Neuronal stem cell (in vitro differentiated cells): ENCODE measurements around the gene IQCM.

Experiments
- DNase-seq: peaks from one replicate; pipeline ENCODE4 v3.0.0-alpha.2; 2013; ENCODE audit warnings: low spot score
- H2AFZ ChIP-seq: one replicate; pipeline ENCODE4 v1.6.1; 2013; ENCODE audit warnings: mild to moderate bottlenecking, low read length, inconsistent platforms
- H2AK5ac ChIP-seq: 2 replicates; pipeline ENCODE4 v1.6.1; 2013; ENCODE audit warnings: low read depth, mild to moderate bottlenecking, inconsistent platforms, low read length, moderate library complexity, mixed read lengths
- H2BK120ac ChIP-seq: 2 replicates; pipeline ENCODE4 v1.6.1; 2013; ENCODE audit warnings: low read depth, mild to moderate bottlenecking, inconsistent platforms, low read length, moderate library complexity, mixed read lengths
- H2BK12ac ChIP-seq: one replicate; pipeline ENCODE4 v1.6.1; 2013; ENCODE audit warnings: low read length, inconsistent platforms
- H2BK15ac ChIP-seq: 2 replicates; pipeline ENCODE4 v1.6.1; 2013; ENCODE audit warnings: mild to moderate bottlenecking, low read length, inconsistent platforms, mixed read lengths
- H2BK5ac ChIP-seq: one replicate; pipeline ENCODE4 v1.6.1; 2013; ENCODE audit warnings: inconsistent platforms, mild to moderate bottlenecking, low read length, moderate library complexity
- H3K14ac ChIP-seq: one replicate; pipeline ENCODE4 v1.6.1; 2013; ENCODE audit warnings: low read length, inconsistent platforms
- H3K18ac ChIP-seq: 2 replicates; pipeline ENCODE4 v1.6.1; 2013; ENCODE audit warnings: low read length, inconsistent platforms
- H3K23ac ChIP-seq: 2 replicates; pipeline ENCODE4 v1.6.1; 2013; ENCODE audit warnings: low read depth, mild to moderate bottlenecking, mixed read lengths, low read length, inconsistent platforms; ENCODE audit not compliant: poor library complexity
- H3K27ac ChIP-seq: replicated peaks from 3 replicates; pipeline ENCODE4 v1.5.1; 2013; ENCODE audit warnings: low read length, inconsistent platforms
- H3K27me3 ChIP-seq, 3 experiments: 2 replicates each; pipeline ENCODE4 v1.6.1; 2013; ENCODE audit warnings: low read length in 3 of 3, mild to moderate bottlenecking in 2 of 3, inconsistent platforms in 1 of 3, low read depth in 1 of 3, mixed read lengths in 1 of 3, moderate library complexity in 1 of 3; ENCODE audit not compliant: control insufficient read depth in 3 of 3, insufficient read depth in 3 of 3
- H3K36me3 ChIP-seq, 2 donors: replicated peaks in 1 of 2; 2 replicates each; pipeline ENCODE4 v1.6.1; 2013; ENCODE audit warnings: low read length in 2 of 2; ENCODE audit not compliant: control insufficient read depth in 2 of 2, insufficient read depth in 2 of 2
- H3K4ac ChIP-seq: 2 replicates; pipeline ENCODE4 v1.6.1; 2013; ENCODE audit warnings: inconsistent platforms, mild to moderate bottlenecking, low read length, moderate library complexity
- H3K4me1 ChIP-seq, 2 donors: 1 replicate in 1 of 2; 2 replicates in 1 of 2; pipeline ENCODE4 v1.6.1; 2013; ENCODE audit warnings: low read length in 2 of 2, low read depth in 1 of 2; ENCODE audit not compliant: control insufficient read depth in 2 of 2, insufficient read depth in 1 of 2
- H3K4me2 ChIP-seq: one replicate; pipeline ENCODE4 v1.6.1; 2013; ENCODE audit warnings: mild to moderate bottlenecking, low read length, inconsistent platforms; ENCODE audit not compliant: insufficient read depth, poor library complexity, severe bottlenecking
- H3K4me3 ChIP-seq, 2 donors: 2 replicates each; pipeline ENCODE4 v1.5.1; 2013; ENCODE audit warnings: low read length in 2 of 2, mild to moderate bottlenecking in 2 of 2, inconsistent platforms in 1 of 2, moderate library complexity in 1 of 2
- H3K79me1 ChIP-seq: one replicate; pipeline ENCODE4 v1.6.1; 2013; ENCODE audit warnings: low read depth, mild to moderate bottlenecking, inconsistent platforms, low read length, moderate library complexity
- H3K9ac ChIP-seq: one replicate; pipeline ENCODE4 v1.6.1; 2013; ENCODE audit warnings: mild to moderate bottlenecking, low read depth, low read length, inconsistent platforms; ENCODE audit not compliant: poor library complexity
- H3K9me3 ChIP-seq, 2 donors: replicated peaks in 1 of 2; 2 replicates each; pipeline versions ENCODE3 to v1.6.1; 2013; ENCODE audit warnings: low read length in 2 of 2, mild to moderate bottlenecking in 2 of 2, inconsistent platforms in 1 of 2, low read depth in 1 of 2, mixed read lengths in 1 of 2, moderate library complexity in 1 of 2; ENCODE audit not compliant: control insufficient read depth in 2 of 2, insufficient read depth in 1 of 2
- H4K8ac ChIP-seq: one replicate; pipeline ENCODE4 v1.6.1; 2013; ENCODE audit warnings: low read depth, mild to moderate bottlenecking, inconsistent platforms, low read length, moderate library complexity
- H4K91ac ChIP-seq: one replicate; pipeline ENCODE4 v1.6.1; 2013; ENCODE audit warnings: low read length, low read depth, mild to moderate bottlenecking, inconsistent platforms; ENCODE audit not compliant: poor library complexity
- WGBS, 2 donors: extraction: QIAGEN DNeasy Blood & Tissue Kit; methylation state at CpG; one replicate each; pipeline ENCODE4 v1.1.7; 2013; ENCODE audit warnings: missing lambda C conversion rate in 2 of 2, mixed read lengths in 1 of 2; ENCODE audit not compliant: insufficient read length in 2 of 2, insufficient replicate concordance in 1 of 2; ENCODE audit errors: extremely low coverage in 2 of 2; 5-methylcytosine and 5-hydroxymethylcytosine counted together

Gene IQCM

DNA sequence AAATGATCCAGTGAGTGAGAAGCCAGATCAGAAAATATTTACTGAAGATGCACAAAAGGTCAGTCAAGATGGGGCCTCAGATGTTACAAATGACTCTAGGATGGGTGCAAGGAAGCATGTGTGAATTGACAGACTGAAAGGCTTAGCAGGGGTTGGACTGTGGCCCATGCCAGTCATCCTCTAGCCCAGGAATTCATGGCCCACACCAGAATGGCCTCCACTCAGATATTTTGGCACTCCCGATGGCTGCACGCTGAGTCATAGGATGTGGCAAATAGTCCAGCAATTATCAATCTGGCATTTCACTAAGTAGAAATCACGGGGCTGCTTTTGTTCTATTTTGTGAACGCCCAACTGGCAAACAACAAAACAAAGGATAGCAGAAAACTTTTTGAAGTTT, 406.5 kb downstream of the IQCM start:
- Histone ChIP-seq H2BK120ac (no peak overlapping the region), H2BK15ac (no peak overlapping the region), H3K9me3 (no peaks in the 10 kb centered on the region), H3K4me2 (no peak overlapping the region), H3K27ac (no peak overlapping the region), H3K23ac (no peak overlapping the region), H2AFZ (no peak overlapping the region), H4K91ac (no peak overlapping the region), H2AK5ac (no peak overlapping the region), H3K27me3 (no peaks in the 10 kb centered on the region), H3K36me3 (no peaks in the 10 kb centered on the region), H4K8ac (no peak overlapping the region), H3K4me1 (no peaks in the 10 kb centered on the region), H3K14ac (no peak overlapping the region), H3K18ac (no peak overlapping the region), H2BK12ac (no peak overlapping the region), H3K9ac (no peak overlapping the region), H3K4me3 (no peak overlapping the region), H3K4ac (no peak overlapping the region), H2BK5ac (no peak overlapping the region), H3K79me1 (no peaks in the 10 kb centered on the region)
- DNase-seq = no peak
- no CpG with 5 or more reads among the region's 4 CpGs for WGBS, 2 donors

DNA sequence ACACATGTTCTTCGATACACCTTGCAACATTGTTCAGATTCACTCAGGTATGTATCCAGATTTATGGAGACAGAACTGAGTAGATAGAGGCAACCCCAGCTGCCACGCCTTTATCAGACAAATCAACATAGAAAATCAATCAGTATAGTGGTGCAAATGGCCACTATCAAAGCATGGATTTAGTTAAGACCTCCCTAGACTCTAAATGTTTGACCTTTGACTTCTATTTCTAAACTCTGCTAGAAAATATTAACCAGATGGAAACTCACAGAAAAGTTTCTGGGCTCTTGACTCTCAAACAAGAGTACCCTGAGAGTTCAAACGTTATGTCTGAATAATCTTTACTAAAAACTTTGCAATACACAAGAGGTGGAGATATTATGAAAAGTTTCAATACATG, 411.5 kb downstream of the IQCM start:
- no peaks in the 10 kb centered on the region for H3K79me1 ChIP-seq
- H2AFZ ChIP-seq = no peak overlapping the region
- no peaks in the 10 kb centered on the region for H3K27me3 ChIP-seq
- H2BK12ac ChIP-seq = no peak overlapping the region
- no peaks in the 10 kb centered on the region for H3K36me3 ChIP-seq
- no peak overlapping the region for H3K18ac ChIP-seq
- H2BK120ac ChIP-seq = no peak overlapping the region
- no peak overlapping the region for H3K9ac ChIP-seq
- DNase-seq = no peak
- no peak overlapping the region for H4K8ac ChIP-seq
- H2AK5ac ChIP-seq = no peak overlapping the region
- no peak overlapping the region for H3K4me3 ChIP-seq
- no peak overlapping the region for H3K4ac ChIP-seq
- no peak overlapping the region for H2BK15ac ChIP-seq
- H3K14ac ChIP-seq = no peak overlapping the region
- H3K27ac ChIP-seq = no peak overlapping the region
- no peak overlapping the region for H4K91ac ChIP-seq
- H3K4me2 ChIP-seq = no peak overlapping the region
- H3K23ac ChIP-seq = no peak overlapping the region
- H2BK5ac ChIP-seq = no peak overlapping the region
- no peaks in the 10 kb centered on the region for H3K9me3 ChIP-seq
- no peaks in the 10 kb centered on the region for H3K4me1 ChIP-seq
- no CpG with 5 or more reads among the region's 3 CpGs for WGBS, 2 donors

DNA sequence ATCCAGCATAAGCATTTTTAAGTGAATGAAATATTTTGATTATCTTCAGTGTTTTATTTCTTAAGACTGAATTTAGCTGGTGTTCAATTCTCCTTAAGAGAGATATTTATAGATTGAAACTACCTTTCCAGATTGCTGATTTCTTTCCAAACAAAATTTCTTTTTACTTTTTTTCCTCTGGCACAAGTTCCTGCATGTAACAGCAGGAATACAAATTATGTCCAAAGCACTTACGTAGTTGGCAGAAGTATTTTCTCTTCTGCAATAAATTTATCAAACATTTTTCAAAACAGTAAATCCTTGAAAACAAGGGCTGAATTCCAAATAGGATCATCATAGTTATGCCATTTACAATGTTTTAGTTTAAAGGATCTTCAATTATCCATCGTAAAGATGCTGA, 412.6 kb downstream of the IQCM start:
- H2BK12ac ChIP-seq = no peak overlapping the region
- H3K27me3 ChIP-seq = no peaks in the 10 kb centered on the region
- no peak overlapping the region for H3K18ac ChIP-seq
- WGBS, 2 donors = no CpG with 5 or more reads among the region's 2 CpGs
- H2AFZ ChIP-seq = no peak overlapping the region
- H3K4ac ChIP-seq = no peak overlapping the region
- no peak overlapping the region for H3K23ac ChIP-seq
- H2AK5ac ChIP-seq = no peak overlapping the region
- H3K79me1 ChIP-seq = no peaks in the 10 kb centered on the region
- no peaks in the 10 kb centered on the region for H3K9me3 ChIP-seq
- H2BK5ac ChIP-seq = no peak overlapping the region
- H4K8ac ChIP-seq = no peak overlapping the region
- no peak overlapping the region for H2BK15ac ChIP-seq
- H3K27ac ChIP-seq = no peak overlapping the region
- H3K9ac ChIP-seq = no peak overlapping the region
- H2BK120ac ChIP-seq = no peak overlapping the region
- DNase-seq = no peak
- H3K4me3 ChIP-seq = no peak overlapping the region
- no peaks in the 10 kb centered on the region for H3K4me1 ChIP-seq
- no peaks in the 10 kb centered on the region for H3K36me3 ChIP-seq
- H3K4me2 ChIP-seq = no peak overlapping the region
- no peak overlapping the region for H3K14ac ChIP-seq
- no peak overlapping the region for H4K91ac ChIP-seq

DNA sequence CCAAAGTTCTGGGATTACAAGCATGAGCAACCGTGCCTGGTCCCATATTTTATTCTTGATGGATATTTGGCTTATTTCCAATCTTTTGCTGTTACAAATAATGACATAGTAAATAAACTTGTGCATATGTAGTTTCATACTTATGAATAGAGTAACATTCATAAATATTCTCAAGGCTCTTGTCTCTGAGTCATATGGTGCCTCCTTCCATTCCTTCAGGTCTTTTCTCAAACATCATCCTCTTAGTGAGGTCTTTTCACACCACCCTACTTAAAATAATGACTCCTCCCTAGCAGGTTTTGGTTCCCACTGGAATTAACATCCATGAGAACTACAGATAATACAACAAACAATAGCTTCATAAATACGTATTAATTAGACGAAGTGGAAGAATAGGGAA, 416.6 kb downstream of the IQCM start:
- Histone ChIP-seq H3K4me3 (no peak overlapping the region), H4K91ac (no peak overlapping the region), H3K4me1 (no peaks in the 10 kb centered on the region), H2BK120ac (no peak overlapping the region), H3K36me3 (no peaks in the 10 kb centered on the region), H2BK15ac (no peak overlapping the region), H3K9ac (no peak overlapping the region), H3K23ac (no peak overlapping the region), H3K9me3 (no peaks in the 10 kb centered on the region), H3K4ac (no peak overlapping the region), H3K79me1 (no peaks in the 10 kb centered on the region), H2AK5ac (no peak overlapping the region), H3K14ac (no peak overlapping the region), H4K8ac (no peak overlapping the region), H2AFZ (no peak overlapping the region), H3K4me2 (no peak overlapping the region), H2BK12ac (no peak overlapping the region), H3K18ac (no peak overlapping the region), H3K27ac (no peak overlapping the region), H2BK5ac (no peak overlapping the region), H3K27me3 (no peaks in the 10 kb centered on the region)
- WGBS, 2 donors = no CpG with 5 or more reads among the region's 3 CpGs
- DNase-seq = no peak
